Prostate gland (tissue), 2 donors: Measurements from ENCODE around the gene GABARAPL2. TPM values are rescaled to one million over a fixed set of nuclear protein-coding genes. Genes with fewer than 3 reads are reported as not detected.

ENCODE experiments used
- DNase-seq: peaks from one replicate; pipeline ENCODE4 v3.0.0-alpha.2; 2019; ENCODE audit warnings: low spot score
- H3K27ac ChIP-seq, 2 donors: fragments of 200-600 bp; sonication (generic); 2 replicates each; pipeline ENCODE4 v1.5.1; 2017 to 2019
- H3K27me3 ChIP-seq: fragments of 200-600 bp; sonication (generic); replicated peaks from 2 replicates; pipeline ENCODE4 v1.5.1; 2019; ENCODE audit not compliant: insufficient read depth
- H3K36me3 ChIP-seq, 2 donors: fragments of 200-600 bp; sonication (generic); 1 replicate in 1 of 2; 2 replicates in 1 of 2; pipeline versions ENCODE4 v1.5.1 to v1.8.1; 2017 to 2019
- H3K4me1 ChIP-seq: fragments of 200-600 bp; sonication (generic); replicated peaks from 2 replicates; pipeline ENCODE4 v1.5.1; 2019
- H3K4me3 ChIP-seq, 2 donors: fragments of 200-600 bp; sonication (generic); 2 replicates each; pipeline ENCODE4 v1.5.1; 2017 to 2019
- H3K9me3 ChIP-seq: fragments of 200-600 bp; sonication (generic); 2 replicates; pipeline ENCODE4 v1.5.1; 2017
- CTCF ChIP-seq, 4 experiments: fragments of 200-600 bp in 2 of 4; fragments of 450-650 bp in 2 of 4; sonication (generic) in 2 of 4; IDR thresholded peaks; 1 replicate in 3 of 4; 2 replicates in 1 of 4; pipeline ENCODE4 v1.5.1; 2016 to 2019; ENCODE audit warnings: antibody characterized with exemption in 4 of 4, mild to moderate bottlenecking in 2 of 4, moderate library complexity in 2 of 4
- POLR2A ChIP-seq: fragments of 450-650 bp; IDR thresholded peaks from one replicate; pipeline ENCODE4 v1.6.1; 2016; ENCODE audit warnings: antibody characterized with exemption, mild to moderate bottlenecking
- POLR2AphosphoS5 ChIP-seq: sonication (generic); formaldehyde crosslinking; IDR thresholded peaks from one replicate; pipeline ENCODE4 v1.6.1; 2017; ENCODE audit warnings: antibody characterized with exemption
- WGBS: methylation state at CpG from one replicate; pipeline ENCODE4 v1.1.5; 2018; 5-methylcytosine and 5-hydroxymethylcytosine counted together
- intact Hi-C: fragments of 100-400 bp; cut with DNase I; formaldehyde crosslinking; loops from one replicate; pipeline ENCODE4 v1.14.2; 2022
- total RNA-seq, 2 donors: library from RNA; depleted of rRNA; stranded (reverse); fragments of >200 nt; gene quantifications; one replicate each; pipeline ENCODE4 v1.1.0, GENCODE V29; 2016

Gene GABARAPL2
- total RNA-seq, 2 donors from 2014 or later = 107 to 169 TPM

GRCh38 chr16:75620326-75621169 is 54.4 kb downstream of the GABARAPL2 start:
- Histone ChIP-seq H3K4me3 (no peak overlapping the region), H3K36me3 (no peaks in the 10 kb centered on the region), H3K9me3 (no peaks in the 10 kb centered on the region), H3K27ac (no peak overlapping the region), H3K4me1 (peaks cover 6% of the 10 kb centered on the region), H3K27me3 (no peaks in the 10 kb centered on the region)
- no peak for DNase-seq
- intact Hi-C loops = loop anchor here (10.0 kb wide), 2 partner anchors 106 to 146 kb away; no protein-coding TSS in a partner anchor
- TF ChIP-seq POLR2AphosphoS5 = no peak
- TF ChIP-seq POLR2A = no peak
- TF ChIP-seq CTCF (IDR thresholded peaks at IDR 0.05) = no peak
- 89% methylated on average over 20 of the region's 20 CpGs for WGBS

- H3K9me3 ChIP-seq = no peaks in the 10 kb centered on the region
- no peaks in the 10 kb centered on the region for H3K27me3 ChIP-seq
- peaks cover 6% of the 10 kb centered on the region for H3K4me1 ChIP-seq
- DNase-seq = no peak
- intact Hi-C loops = loop anchor here (10.0 kb wide), 2 partner anchors 106 to 146 kb away; no protein-coding TSS in a partner anchor
- no peak overlapping the region for H3K4me3 ChIP-seq
- WGBS = 21% methylated on average over 2 of the region's 2 CpGs
- H3K36me3 ChIP-seq = no peaks in the 10 kb centered on the region
- TF ChIP-seq POLR2A = no peak
- TF ChIP-seq CTCF (IDR thresholded peaks at IDR 0.05) = peak in 1 of 4 experiments; percentile 18
- H3K27ac ChIP-seq = no peak overlapping the region
Measured at GRCh38 chr16:75621170-75621477, 54.9 kb downstream of the GABARAPL2 start.

- Histone ChIP-seq H3K27ac (peak within 1 kb of the TSS; percentile 74 to 85), H3K4me3 (peak within 1 kb of the TSS; percentile 70 to 75), H3K4me1 (peaks cover 6% of the 10 kb centered on the region), H3K36me3 (peaks cover 0 to 2% of the 10 kb centered on the region in 2 donors), H3K27me3 (no peaks in the 10 kb centered on the region), H3K9me3 (no peaks in the 10 kb centered on the region)
- WGBS = under 1% methylated on average over 62 of the region's 62 CpGs
- peak; percentile 98 for DNase-seq
- intact Hi-C loops = loop anchor here (2.0 to 10.0 kb wide), 3 partner anchors 56 to 148 kb away; partner anchors contain the start of gene GABARAPL2
- TF ChIP-seq POLR2A (peak; percentile 89), POLR2AphosphoS5 (peak; percentile 99), CTCF (IDR thresholded peaks at IDR 0.05) (peak in 2 of 4 experiments; percentile 18 to 28)
Measured at GRCh38 chr16:75622761-75623605, 56.8 kb downstream of the GABARAPL2 start, which contains the start of gene ADAT1. Gene ADAT1 (minus strand): TSS chr16:75623281. CDS start chr16:75620799, 2,482 bp downstream.

- WGBS = 82% methylated on average over 4 of the region's 4 CpGs
- no peaks in the 10 kb centered on the region for H3K9me3 ChIP-seq
- TF ChIP-seq CTCF (IDR thresholded peaks at IDR 0.05) (no peak), POLR2A (no peak), POLR2AphosphoS5 (no peak)
- no peaks in the 10 kb centered on the region for H3K27me3 ChIP-seq
- no peak overlapping the region for H3K4me3 ChIP-seq
- intact Hi-C loops = loop anchor here (10.0 kb wide), 2 partner anchors 110 to 150 kb away; no protein-coding TSS in a partner anchor
- H3K36me3 ChIP-seq = peaks cover 11 to 12% of the 10 kb centered on the region in 2 donors
- H3K27ac ChIP-seq = no peak overlapping the region
- H3K4me1 ChIP-seq = peaks cover 6% of the 10 kb centered on the region
- DNase-seq = no peak
Measured at GRCh38 chr16:75624921-75625334, 58.7 kb downstream of the GABARAPL2 start.
